D721Med (cell line): Measurements from ENCODE around the gene ETNPPL.

Source experiments
- DNase-seq: peaks from one replicate; pipeline ENCODE4 v3.0.0; 2011; ENCODE audit warnings: low spot score; ENCODE audit not compliant: insufficient read length
- FAIRE-seq: peaks from 2 replicates; lab custom pipeline; 2011; peaks lifted over from hg19 to GRCh38; lab: Jason Lieb, UNC
- CTCF ChIP-seq: IDR thresholded peaks from 2 replicates; pipeline ENCODE4 v1.5.1; 2012; ENCODE audit warnings: mild to moderate bottlenecking, control low read depth; ENCODE audit not compliant: insufficient read depth; ENCODE audit errors: missing control alignments

Gene ETNPPL

GRCh38 chr4:108762559-108763225 lies at the start of gene ETNPPL:
ETNPPL (minus strand) TSS chr4:108763053; CDS start chr4:108762898, 155 bp downstream.
- no peak for TF ChIP-seq CTCF
- FAIRE-seq (no peak), DNase-seq (no peak)

GRCh38 chr4:108811486-108811885 lies 48.6 kb upstream of the ETNPPL start:
- FAIRE-seq = no peak
- TF ChIP-seq CTCF = no peak
- no peak for DNase-seq

- FAIRE-seq = no peak
- DNase-seq = no peak
- TF ChIP-seq CTCF = no peak
Observed at GRCh38 chr4:108810087-108810486, 47.2 kb upstream of the ETNPPL start.

GRCh38 chr4:108804648-108805273 lies 41.9 kb upstream of the ETNPPL start:
- DNase-seq (no peak), FAIRE-seq (no peak)
- TF ChIP-seq CTCF = no peak

GRCh38 chr4:108799306-108799705 lies 36.5 kb upstream of the ETNPPL start:
- DNase-seq = no peak
- TF ChIP-seq CTCF = no peak
- no peak for FAIRE-seq

- no peak for DNase-seq
- FAIRE-seq = no peak
- no peak for TF ChIP-seq CTCF
Observed at GRCh38 chr4:108796173-108796572, 33.3 kb upstream of the ETNPPL start.

GRCh38 chr4:108795733-108796132 lies 32.9 kb upstream of the ETNPPL start:
- DNase-seq (no peak), FAIRE-seq (no peak)
- TF ChIP-seq CTCF = no peak
